DMS79 (cell line): Measurements from ENCODE around the gene DAPK3.
A peak's percentile ranks its signal among the peaks of the same experiment; 100 is the strongest.
"Not testable (repeated sequence)": the region's sequence is repeated elsewhere in the genome, so short reads cannot be mapped to it uniquely, and the experiment has no call there.

Source experiments
- DNase-seq: peaks from one replicate; lab custom pipeline; 2025; lab: John Stamatoyannopoulos, UW

The DAPK3 gene

DNA sequence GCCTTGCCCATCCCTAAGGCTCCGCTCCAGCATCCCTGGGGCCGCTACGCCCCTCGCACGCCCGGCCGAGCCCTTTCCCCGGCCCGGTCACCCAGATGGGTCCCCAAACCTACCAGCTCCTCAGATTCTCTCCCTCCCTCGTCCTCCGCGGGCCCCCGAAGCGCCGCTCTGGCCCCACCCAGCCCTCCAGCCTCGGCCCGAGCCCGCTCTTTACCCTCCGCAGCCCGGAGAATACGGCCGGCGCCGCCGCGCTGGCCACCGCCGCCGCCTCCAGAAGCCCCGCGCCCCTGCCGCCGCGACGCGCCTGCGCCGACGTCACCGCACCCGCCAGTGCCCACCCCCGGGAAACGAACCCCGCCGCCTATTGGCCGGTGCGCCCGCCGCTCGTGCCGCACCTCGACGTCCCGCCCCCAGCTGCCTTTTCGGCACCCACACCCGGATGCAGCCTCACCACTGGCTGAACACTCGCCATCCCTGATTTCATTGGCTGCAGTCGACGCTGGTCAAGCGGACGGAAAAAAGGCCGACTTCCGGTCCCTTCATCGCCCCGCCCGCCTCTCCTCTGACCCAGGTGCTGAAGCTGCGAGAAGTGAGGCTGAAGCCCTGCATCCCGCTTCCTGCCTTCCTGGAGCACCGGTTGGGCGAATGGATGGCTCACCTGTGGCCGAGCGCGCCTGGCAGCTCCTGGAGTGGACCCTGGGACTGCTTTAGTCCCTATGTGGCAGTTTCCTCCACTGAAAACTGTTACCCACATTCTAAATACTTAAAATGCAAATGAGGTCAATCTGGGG is at the start of gene DAPK3:
DAPK3 (minus strand) TSS at position 292 of the 791 bp plus-strand sequence. CDS start 1,364 bp downstream, outside the sequence.
- DNase-seq = peak; percentile 96

DNA sequence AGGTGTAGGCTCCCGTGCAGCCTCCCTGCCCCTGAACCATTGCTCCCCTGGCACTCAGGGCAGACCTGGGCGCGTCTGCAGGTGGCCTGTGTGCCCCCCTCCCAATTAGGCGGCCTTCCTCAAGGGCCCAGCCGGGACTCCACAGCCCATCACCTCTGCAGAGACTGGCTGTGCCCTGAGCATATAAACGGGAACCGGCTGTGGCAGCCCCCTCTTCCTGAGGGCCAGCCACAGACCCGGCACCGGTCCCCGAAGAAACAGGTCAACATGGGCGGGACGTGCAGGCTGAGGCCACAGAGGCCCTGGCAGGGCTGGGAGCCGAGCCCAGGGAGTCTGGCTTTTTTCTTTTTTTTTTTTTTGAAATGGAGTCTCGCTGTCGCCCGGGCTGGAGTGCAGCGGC is 48.7 kb upstream of the DAPK3 start:
- DNase-seq = no peak

DNA sequence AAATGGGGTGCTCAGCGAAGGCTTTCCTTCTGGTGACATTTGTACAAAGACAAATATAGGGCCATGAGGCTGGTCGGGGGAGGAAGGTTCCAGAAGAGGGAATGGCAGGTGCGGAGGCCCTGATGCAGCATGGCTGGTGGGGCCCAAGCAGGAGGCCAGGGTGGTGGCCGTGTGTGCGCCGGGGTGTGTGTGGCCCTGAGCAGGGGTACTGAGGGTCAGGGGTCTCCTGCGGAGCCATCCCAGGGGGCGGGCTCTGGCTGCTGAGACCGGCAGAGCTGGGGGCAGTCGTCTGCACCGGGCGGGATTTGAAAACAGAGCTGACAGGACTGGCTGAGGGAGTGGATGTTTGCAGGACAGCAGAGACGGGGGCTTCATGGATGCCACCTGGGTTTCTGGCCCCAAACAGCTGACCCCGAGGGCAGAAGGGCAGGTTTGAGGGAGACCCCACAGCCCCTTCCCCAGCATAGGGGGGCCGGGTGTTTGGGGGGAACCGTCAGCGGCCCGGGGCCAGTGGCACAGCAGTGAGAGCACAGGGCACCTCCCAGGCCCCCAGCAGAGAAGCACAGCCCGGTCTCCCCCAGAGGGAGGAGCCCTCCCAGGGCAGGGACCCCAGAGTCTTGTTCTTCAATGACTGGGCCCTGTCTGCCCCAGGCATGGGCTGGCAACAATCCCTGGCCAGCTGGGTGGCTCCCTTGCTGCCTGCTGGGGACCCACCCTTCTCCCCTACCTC is 48.0 kb upstream of the DAPK3 start:
- DNase-seq = no peak

GRCh38 chr19:4018140-4018613 is 47.3 kb upstream of the DAPK3 start:
- DNase-seq = no peak

GRCh38 chr19:4016903-4017638 is 46.2 kb upstream of the DAPK3 start:
- DNase-seq = no peak

DNA sequence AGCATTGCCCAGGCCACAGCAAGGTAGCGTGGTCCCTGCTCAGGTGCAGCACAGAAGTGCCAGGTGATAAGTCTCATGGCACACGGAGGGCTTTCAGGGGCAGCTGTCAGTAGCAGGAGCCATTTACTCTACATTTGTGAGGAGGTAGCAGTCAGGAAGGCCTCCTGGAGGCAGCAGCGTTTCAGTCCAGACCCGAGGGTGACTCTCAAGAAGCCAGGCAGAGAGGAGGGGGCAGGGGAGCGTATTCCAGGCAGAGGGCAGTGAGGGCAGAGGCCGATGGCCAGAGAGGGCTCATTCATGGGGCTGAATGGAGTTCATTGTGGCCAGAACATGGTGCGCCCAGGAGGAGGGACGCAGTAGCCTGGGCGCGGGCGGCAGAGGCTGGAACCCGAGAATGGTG is 45.6 kb upstream of the DAPK3 start:
- DNase-seq = no peak

DNA sequence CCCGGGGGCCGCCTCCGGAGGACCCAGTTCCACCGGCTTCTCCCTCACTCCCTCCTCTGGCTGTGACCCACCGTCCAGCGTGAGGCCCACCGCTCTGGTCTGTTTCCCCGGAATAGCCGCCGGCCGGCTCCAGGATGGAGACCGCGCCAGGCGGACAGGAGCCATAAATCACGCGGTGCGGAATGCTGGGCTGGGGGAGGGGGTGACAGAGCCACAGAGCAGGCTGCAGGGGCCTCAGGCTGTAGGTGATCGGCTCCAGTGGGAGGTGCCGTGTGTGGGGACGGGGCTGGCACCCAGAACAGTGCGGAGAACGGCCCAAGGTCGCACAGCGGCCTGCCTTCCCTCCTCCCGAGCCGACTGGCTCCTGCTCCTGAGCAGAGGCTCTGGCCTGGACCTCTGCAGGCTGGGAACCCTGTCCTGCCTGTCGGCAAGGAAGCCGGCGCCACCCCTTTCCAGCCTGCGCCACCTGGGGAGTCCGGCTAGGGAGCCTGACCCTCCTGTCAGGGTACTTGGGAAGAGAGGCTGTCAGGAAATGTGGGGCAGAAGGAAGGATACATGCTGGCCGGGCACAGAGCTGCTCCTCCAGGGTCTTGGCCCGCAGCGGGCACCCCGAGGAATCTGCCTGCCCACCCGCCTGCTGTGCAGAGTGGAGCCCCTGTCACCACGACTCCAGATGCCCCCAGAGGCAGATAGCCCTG is 45.0 kb upstream of the DAPK3 start:
- no peak for DNase-seq

GRCh38 chr19:4014541-4015491 is 43.9 kb upstream of the DAPK3 start:
- DNase-seq = no peak

GRCh38 chr19:4013886-4014540 is 43.1 kb upstream of the DAPK3 start:
- DNase-seq = no peak

GRCh38 chr19:4012975-4013634 is 42.2 kb upstream of the DAPK3 start:
- DNase-seq = no peak

- DNase-seq = no peak
Measured at GRCh38 chr19:4012092-4012974, 41.4 kb upstream of the DAPK3 start.

GRCh38 chr19:4011430-4011829 is 40.5 kb upstream of the DAPK3 start:
- not testable (repeated sequence) for DNase-seq

DNA sequence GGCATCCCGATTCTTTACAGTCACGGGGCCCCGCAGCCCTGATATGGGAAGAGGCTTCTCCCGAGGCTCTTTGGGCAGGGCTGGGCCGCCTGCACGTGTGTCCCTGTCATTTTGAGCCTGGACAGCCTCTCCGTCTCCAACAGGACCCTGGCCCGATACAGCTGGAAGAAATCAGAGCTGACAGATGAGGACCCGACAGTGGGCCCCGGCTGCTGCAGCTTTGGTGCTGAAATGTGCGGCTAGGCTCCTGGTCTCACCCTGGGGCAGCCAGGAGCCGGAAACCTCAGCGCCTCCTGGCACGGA is 39.9 kb upstream of the DAPK3 start:
- DNase-seq = no peak

DNA sequence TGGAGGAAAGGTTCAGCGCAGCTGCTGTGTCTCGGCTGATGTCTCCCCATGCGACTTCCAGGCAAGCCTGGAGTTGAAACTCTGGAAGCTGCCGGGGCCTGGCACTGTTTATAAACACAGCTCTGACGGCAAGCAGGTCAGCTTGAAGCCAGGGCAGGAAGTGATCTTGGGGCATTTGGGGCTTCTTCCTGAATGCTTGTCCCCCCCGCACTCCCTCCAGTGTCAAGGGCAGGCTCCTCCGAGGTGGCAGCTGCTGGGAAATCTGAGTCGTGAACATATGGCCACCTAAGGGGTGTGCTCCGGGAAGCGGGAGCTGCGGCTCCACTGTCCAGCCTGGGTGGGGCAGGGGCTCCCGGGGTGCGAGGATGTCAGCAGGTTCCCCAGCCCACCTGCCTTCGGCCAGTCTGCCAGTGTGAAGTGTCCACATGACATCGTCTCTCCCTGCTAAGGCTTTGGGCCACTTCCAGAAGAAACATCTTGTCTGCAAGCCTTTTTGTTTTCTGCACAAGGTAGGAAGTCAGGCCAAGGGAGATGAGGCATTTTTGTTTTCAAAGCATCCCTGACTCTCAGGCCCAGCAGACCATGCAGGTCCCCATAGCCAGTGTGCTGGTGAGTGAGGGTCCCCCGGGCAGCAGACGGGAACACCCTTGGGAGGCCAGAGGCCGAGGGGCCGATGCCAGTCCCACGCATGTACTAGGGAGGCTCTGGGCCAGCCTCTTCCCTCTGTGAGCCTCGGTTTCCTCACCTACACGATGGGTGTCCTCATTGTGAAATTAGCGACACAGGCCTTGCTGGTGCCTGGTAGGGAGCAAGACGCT is 39.3 kb upstream of the DAPK3 start:
- no peak for DNase-seq

DNA sequence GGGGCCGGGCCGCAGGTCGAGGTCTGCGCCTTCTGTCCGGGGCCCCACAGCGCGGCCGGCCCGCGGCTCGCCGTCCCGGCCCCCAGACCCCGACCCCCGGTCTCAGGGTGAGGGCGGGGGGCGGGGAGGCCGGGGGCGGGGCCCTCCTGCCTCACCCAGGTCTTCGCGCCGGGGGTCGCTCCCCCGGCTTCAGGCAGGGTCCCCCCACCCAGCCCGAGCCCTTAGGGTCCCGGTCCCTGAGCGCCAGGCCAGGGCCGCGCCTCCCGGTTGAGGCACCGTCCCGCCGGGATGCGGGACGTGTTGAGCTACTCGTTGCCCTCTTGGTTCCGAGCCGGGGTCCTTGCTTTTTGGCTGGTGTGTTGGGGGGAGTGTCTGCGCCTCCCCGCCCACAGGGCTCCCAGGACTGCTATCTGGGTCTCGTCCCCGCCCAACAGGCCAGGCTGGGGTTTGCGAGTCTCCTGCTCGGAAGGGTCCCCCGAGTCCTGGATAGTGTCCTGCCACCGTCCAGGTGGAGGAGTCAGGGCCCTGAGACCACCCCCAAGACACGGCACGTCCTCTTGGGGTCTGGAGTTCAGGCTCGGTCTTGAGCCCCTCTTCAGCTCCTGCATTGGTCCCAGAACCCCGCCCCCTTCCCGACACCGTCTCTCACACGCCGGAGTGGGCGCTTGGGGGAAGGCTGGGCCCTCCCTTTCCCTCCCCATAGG is 37.1 kb upstream of the DAPK3 start:
- DNase-seq = no peak

DNA sequence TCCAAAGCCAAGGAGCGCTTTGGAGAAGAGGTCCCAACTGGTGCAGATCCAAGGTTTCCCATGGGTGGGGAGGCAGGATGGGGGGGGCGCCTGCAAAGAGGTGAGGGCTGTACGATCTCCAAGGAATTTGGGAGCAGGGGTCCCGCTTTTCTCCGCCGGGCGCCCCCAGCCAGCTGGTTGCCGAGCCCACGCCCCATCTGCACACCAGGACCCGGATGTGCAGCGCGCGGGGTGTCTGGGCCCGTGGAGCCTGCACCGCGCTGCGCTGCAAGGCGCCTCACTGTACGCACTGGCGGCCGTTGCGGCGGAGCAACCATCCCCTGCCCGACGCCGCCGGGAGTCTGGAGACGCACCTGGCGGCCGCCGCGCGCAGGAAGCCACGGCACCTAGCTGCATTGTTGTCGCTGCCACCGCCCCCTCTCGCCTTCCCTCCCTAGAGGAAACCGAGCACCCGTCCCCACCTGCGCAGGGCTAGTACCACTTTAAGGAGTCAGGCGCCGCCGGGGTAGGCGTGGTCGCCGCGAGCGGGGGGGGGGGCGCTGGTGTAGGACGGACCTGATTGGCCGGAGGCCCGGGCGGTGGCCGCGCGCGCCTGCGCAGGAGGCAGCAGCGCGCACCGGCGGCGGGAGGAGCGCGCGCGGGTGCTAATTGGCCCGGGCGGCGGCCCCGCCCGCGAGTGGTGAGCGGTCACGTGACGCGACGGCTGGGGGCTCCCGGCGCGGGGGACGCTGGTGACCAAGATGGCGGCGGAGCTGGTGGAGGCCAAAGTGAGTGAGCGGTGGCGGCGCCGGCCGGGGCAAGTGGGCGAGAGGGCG is 36.3 kb upstream of the DAPK3 start, which contains the start of gene PIAS4:
PIAS4 (plus strand) TSS at position 716 of the 815 bp plus-strand sequence; CDS start at position 741, 25 bp downstream.
- DNase-seq = peak; percentile 79
